HEK293 (cell line): Measurements from ENCODE around the gene SCART1.

Experiments used
- CTCF ChIA-PET: fragments of 350-600 bp; formaldehyde crosslinking; extraction: SDS; loops from one replicate; lab custom pipeline; 2021; ENCODE audit warnings: antibody characterized with exemption; lab: Yijun Ruan, JAX
- POLR2A ChIA-PET: fragments of 300-600 bp; formaldehyde crosslinking; extraction: SDS; loops from one replicate; lab custom pipeline; 2020; ENCODE audit warnings: antibody characterized with exemption, inconsistent platforms; lab: Yijun Ruan, JAX
- H3K27ac ChIP-seq: fragments of 200-500 bp; sonication (Bioruptor generic); 2 replicates; pipeline ENCODE4 v1.5.1; 2014; ENCODE audit warnings: low read depth, low read length, control low read depth, inconsistent platforms; ENCODE audit errors: extremely low read depth
- H3K36me3 ChIP-seq, 2 experiments: fragments of 200-500 bp in 1 of 2; sonication (Bioruptor generic) in 1 of 2; 1 replicate in 1 of 2; 2 replicates in 1 of 2; pipeline ENCODE4 v1.5.1; 2014 to 2017; ENCODE audit warnings: inconsistent platforms in 2 of 2, low read length in 2 of 2; ENCODE audit not compliant: control insufficient read depth in 2 of 2, insufficient read depth in 1 of 2
- H3K4me1 ChIP-seq: fragments of 200-500 bp; sonication (Bioruptor generic); 2 replicates; pipeline ENCODE4 v1.5.1; 2014; ENCODE audit warnings: mild to moderate bottlenecking, low read length, inconsistent platforms; ENCODE audit not compliant: control insufficient read depth, insufficient read depth
- H3K4me3 ChIP-seq: 2 replicates; pipeline ENCODE4 v1.5.1; 2011; ENCODE audit warnings: low read depth, mild to moderate bottlenecking, control low read depth, low read length, moderate library complexity
- H3K9me3 ChIP-seq: fragments of 200-500 bp; sonication (Bioruptor generic); 2 replicates; pipeline ENCODE4 v1.5.1; 2014; ENCODE audit warnings: low read depth, low read length, inconsistent platforms; ENCODE audit not compliant: control insufficient read depth, insufficient read depth
- FEZF1 ChIP-seq: fragments of 450-650 bp; formaldehyde crosslinking; IDR thresholded peaks from 2 replicates; pipeline ENCODE4 v1.5.1; 2016; ENCODE audit warnings: missing biosample characterization, missing genetic modification characterization
- GLIS1 ChIP-seq: fragments of 450-650 bp; formaldehyde crosslinking; IDR thresholded peaks from 2 replicates; pipeline ENCODE4 v1.5.1; 2016; ENCODE audit warnings: missing biosample characterization, missing genetic modification characterization
- PRDM6 ChIP-seq: fragments of 450-650 bp; formaldehyde crosslinking; IDR thresholded peaks from 2 replicates; pipeline ENCODE4 v1.5.1; 2017; ENCODE audit warnings: missing biosample characterization, missing genetic modification characterization
- RBAK ChIP-seq: fragments of 450-650 bp; formaldehyde crosslinking; IDR thresholded peaks from 2 replicates; pipeline ENCODE4 v1.5.1; 2016; ENCODE audit warnings: missing biosample characterization, missing genetic modification characterization
- SALL2 ChIP-seq: fragments of 450-650 bp; formaldehyde crosslinking; IDR thresholded peaks from 2 replicates; pipeline ENCODE4 v1.5.0; 2017; ENCODE audit warnings: missing biosample characterization, mild to moderate bottlenecking, missing genetic modification characterization, borderline replicate concordance
- ZNF266 ChIP-seq: fragments of 450-650 bp; formaldehyde crosslinking; IDR thresholded peaks from 2 replicates; pipeline ENCODE4 v1.5.1; 2016; ENCODE audit warnings: missing biosample characterization, missing genetic modification characterization, low read depth
- ZNF280D ChIP-seq: fragments of 450-650 bp; formaldehyde crosslinking; IDR thresholded peaks from 2 replicates; pipeline ENCODE4 v1.5.1; 2016; ENCODE audit warnings: missing biosample characterization, missing genetic modification characterization
- ZNF394 ChIP-seq: fragments of 450-650 bp; formaldehyde crosslinking; IDR thresholded peaks from 2 replicates; pipeline ENCODE4 v1.5.1; 2016; ENCODE audit warnings: missing biosample characterization, missing genetic modification characterization, mild to moderate bottlenecking, moderate library complexity, borderline replicate concordance
- ZNF521 ChIP-seq: fragments of 450-650 bp; formaldehyde crosslinking; IDR thresholded peaks from 2 replicates; pipeline ENCODE4 v1.5.1; 2017; ENCODE audit warnings: missing biosample characterization, mild to moderate bottlenecking, missing genetic modification characterization
- ZNF561 ChIP-seq: fragments of 450-650 bp; IDR thresholded peaks from 2 replicates; pipeline ENCODE4 v1.5.1; 2018; ENCODE audit warnings: missing biosample characterization, missing genetic modification characterization, borderline replicate concordance
- ZNF639 ChIP-seq: fragments of 450-650 bp; formaldehyde crosslinking; IDR thresholded peaks from 2 replicates; pipeline ENCODE4 v1.5.1; 2016; ENCODE audit warnings: missing biosample characterization, missing genetic modification characterization
- ZSCAN23 ChIP-seq: fragments of 450-650 bp; formaldehyde crosslinking; IDR thresholded peaks from 2 replicates; pipeline ENCODE4 v1.5.1; 2016; ENCODE audit warnings: missing biosample characterization, missing genetic modification characterization
- ZSCAN4 ChIP-seq: fragments of 450-650 bp; formaldehyde crosslinking; IDR thresholded peaks from 2 replicates; pipeline ENCODE4 v1.5.1; 2017; ENCODE audit warnings: missing biosample characterization, missing genetic modification characterization

SCART1 gene

GRCh38 chr10:133457100-133457841, 3.5 kb downstream of the SCART1 start (continued):
- no peak for TF ChIP-seq PRDM6 (tag by site-specific recombination)
- no peak for TF ChIP-seq ZSCAN4 (tag by site-specific recombination)
- TF ChIP-seq ZNF561 (tag by site-specific recombination) = no peak
- no peak for TF ChIP-seq RBAK (tag by site-specific recombination)
- no peak for TF ChIP-seq ZSCAN23 (tag by site-specific recombination)
- TF ChIP-seq FEZF1 = no peak
- no peak for TF ChIP-seq SALL2 (tag by site-specific recombination)

GRCh38 chr10:133458021-133458709, 4.4 kb downstream of the SCART1 start:
- H3K27ac ChIP-seq = no peak overlapping the region
- no peak for TF ChIP-seq ZNF394 (tag by site-specific recombination)
- no peak for TF ChIP-seq ZNF266 (tag by site-specific recombination)
- TF ChIP-seq ZNF280D = no peak
- TF ChIP-seq GLIS1 (tag by site-specific recombination) = no peak
- TF ChIP-seq ZNF639 (tag by site-specific recombination) = no peak
- TF ChIP-seq ZNF521 (tag by site-specific recombination) = no peak
- no peaks in the 10 kb centered on the region for H3K4me1 ChIP-seq
- CTCF ChIA-PET = interaction anchor here (0.7 kb wide), 1 partner anchor 16 kb away, joined by 4 read pairs; no protein-coding TSS in a partner anchor
- POLR2A ChIA-PET = no interaction called here
- H3K4me3 ChIP-seq = no peak overlapping the region
- H3K36me3 ChIP-seq = no peaks in the 10 kb centered on the region
- H3K9me3 ChIP-seq = no peaks in the 10 kb centered on the region
